AG04450 (cell line): ENCODE results near the gene PGM1. TPM values are rescaled to one million over a fixed set of nuclear protein-coding genes. Genes with fewer than 3 reads are reported as not detected.

Experiments
- CTCF ChIA-PET: fragments of 300-600, 350-600 bp; formaldehyde crosslinking; extraction: SDS; loops from one replicate; lab custom pipeline; 2022; ENCODE audit warnings: antibody characterized with exemption, inconsistent platforms; lab: Charles Lee
- POLR2A ChIA-PET: fragments of 350-600 bp; formaldehyde crosslinking; extraction: SDS; loops from one replicate; lab custom pipeline; 2021; ENCODE audit warnings: antibody characterized with exemption, inconsistent platforms; lab: Yijun Ruan, JAX
- DNase-seq: peaks from one replicate; pipeline ENCODE4 v3.0.0-alpha.2; 2011; ENCODE audit warnings: low read depth, low spot score
- H3K27ac ChIP-seq: one replicate; pipeline ENCODE4 v1.5.1; 2012; ENCODE audit warnings: low read depth, low read length, control low read depth
- H3K27me3 ChIP-seq: one replicate; pipeline ENCODE4 v1.6.0; 2012; ENCODE audit warnings: low read length; ENCODE audit not compliant: control insufficient read depth, insufficient read depth
- H3K4me3 ChIP-seq: 2 replicates; pipeline ENCODE4 v1.5.1; 2011; ENCODE audit warnings: mild to moderate bottlenecking, low read depth, low read length, control low read depth
- H3K9me3 ChIP-seq: 2 replicates; pipeline ENCODE4 v1.5.1; 2012; ENCODE audit warnings: low read length; ENCODE audit not compliant: control insufficient read depth, insufficient read depth
- CTCF ChIP-seq: IDR thresholded peaks from 2 replicates; pipeline ENCODE4 v1.5.1; 2011; ENCODE audit warnings: low read depth, low read length, control low read depth, inconsistent platforms
- polyA plus RNA-seq: library from polyadenylated mRNA; depleted of rRNA; stranded (reverse); fragments of >200 nt; gene quantifications from 2 replicates; pipeline ENCODE4 v1.2.3, GENCODE V29; 2011

Gene PGM1
- polyA plus RNA-seq, 1 experiment, result 25.0 TPM

- no peak for DNase-seq
- Histone ChIP-seq H3K27me3 (no peaks in the 10 kb centered on the region), H3K9me3 (no peaks in the 10 kb centered on the region), H3K27ac (no peak overlapping the region), H3K4me3 (no peak overlapping the region)
- ChIA-PET CTCF (interaction anchor here (1.2 kb wide), 1 partner anchor 646 kb away, joined by 3 read pairs; no protein-coding TSS in a partner anchor), POLR2A (no interaction called here)
- no peak for TF ChIP-seq CTCF
These were observed 7.0 kb downstream of the PGM1 start for GRCh38 chr1:63600248-63600647.

GRCh38 chr1:63601061-63601460 is 7.8 kb downstream of the PGM1 start:
- no peaks in the 10 kb centered on the region for H3K27me3 ChIP-seq
- no peaks in the 10 kb centered on the region for H3K9me3 ChIP-seq
- CTCF ChIA-PET, result interaction anchor here (1.0 kb wide), 1 partner anchor 645 kb away, joined by 4 read pairs; no protein-coding TSS in a partner anchor
- no peak overlapping the region for H3K4me3 ChIP-seq
- TF ChIP-seq CTCF, result no peak
- H3K27ac ChIP-seq, result no peak overlapping the region
- no peak for DNase-seq
- POLR2A ChIA-PET, result no interaction called here

- H3K27me3 ChIP-seq, result no peaks in the 10 kb centered on the region
- no peak for DNase-seq
- ChIA-PET CTCF (interaction anchor here (1.0 kb wide), 1 partner anchor 645 kb away, joined by 4 read pairs; no protein-coding TSS in a partner anchor), POLR2A (no interaction called here)
- H3K9me3 ChIP-seq, result no peaks in the 10 kb centered on the region
- no peak overlapping the region for H3K27ac ChIP-seq
- H3K4me3 ChIP-seq, result no peak overlapping the region
- no peak for TF ChIP-seq CTCF
These were observed 8.3 kb downstream of the PGM1 start for GRCh38 chr1:63601463-63601862.

GRCh38 chr1:63601912-63602311 is 8.7 kb downstream of the PGM1 start:
- CTCF ChIA-PET, result interaction anchor here (1.0 kb wide), 1 partner anchor 644 kb away, joined by 4 read pairs; no protein-coding TSS in a partner anchor
- Histone ChIP-seq H3K4me3 (no peak overlapping the region), H3K27ac (no peak overlapping the region), H3K27me3 (no peaks in the 10 kb centered on the region), H3K9me3 (no peaks in the 10 kb centered on the region)
- no peak for DNase-seq
- POLR2A ChIA-PET, result no interaction called here
- TF ChIP-seq CTCF, result no peak

GRCh38 chr1:63602629-63603028 is 9.4 kb downstream of the PGM1 start:
- Histone ChIP-seq H3K27me3 (no peaks in the 10 kb centered on the region), H3K27ac (no peak overlapping the region), H3K9me3 (no peaks in the 10 kb centered on the region), H3K4me3 (no peak overlapping the region)
- no peak for TF ChIP-seq CTCF
- no peak for DNase-seq
- CTCF ChIA-PET, result interaction anchor here (0.9 kb wide), 1 partner anchor 72 kb away, joined by 3 read pairs; no protein-coding TSS in a partner anchor
- POLR2A ChIA-PET, result no interaction called here
